ENCODE results near the gene LTBP3. TPM values are rescaled to one million over a fixed set of nuclear protein-coding genes. Genes with fewer than 3 reads are reported as not detected.

LTBP3 gene
- total and polyA plus RNA-seq, 9 of the 15 experiments (the other 6 are each of a cell fraction or from before 2014, with no cell fraction given): 0.06 to 20.5 (median 4.8) TPM

- TF ChIP-seq MNT (conservative IDR thresholded peaks at IDR 0.05) (peak in 1 of 2 experiments; percentile 21; a peak in 1 of 4 replicates), MAFF (IDR thresholded peaks at IDR 0.05; ENCODE audit: low read length) (0 out of 2 replicates have a peak, but pooled peaks have one; percentile 1), TEAD4 (IDR thresholded peaks at IDR 0.05; ENCODE audit: low read length) (peak; percentile 21; the same call in 1 of the 2 replicates), TEAD4 (CRISPR knock-in tag; IDR thresholded peaks at IDR 0.05; ENCODE audit: borderline replicate concordance) (no peak), HNRNPL (IDR thresholded peaks at IDR 0.05; ENCODE audit: low read depth, low read length) (0 out of 2 replicates have a peak, but pooled peaks have one; percentile 52), AFF4 (CRISPR knock-in tag; IDR thresholded peaks at IDR 0.05) (no peak), KDM1A (IDR thresholded peaks at IDR 0.05) (0 out of 4 replicates have a peak, but pooled peaks of 1 of the 2 experiments have one; percentile 6), GTF2E2 (tag; IDR thresholded peaks at IDR 0.05) (no peak), TEAD1 (CRISPR knock-in tag; IDR thresholded peaks at IDR 0.05) (peak in 1 of 2 experiments; percentile 1; a peak in 1 of 4 replicates), GATAD2A (IDR thresholded peaks at IDR 0.05) (no peak), NONO (IDR thresholded peaks at IDR 0.05; ENCODE audit: low read depth in 2 of 2, low read length in 1 of 2) (no peak), ZNF316 (IDR thresholded peaks at IDR 0.05) (no peak), EP400 (IDR thresholded peaks at IDR 0.05) (no peak), RBM22 (IDR thresholded peaks at IDR 0.05; ENCODE audit: low read depth, low read length, poor library complexity, severe bottlenecking) (peak; percentile 75), HDAC1 (IDR thresholded peaks at IDR 0.05) (peak in 1 of 2 experiments; percentile 10; a peak in 1 of 4 replicates), KHSRP (IDR thresholded peaks at IDR 0.05) (0 out of 2 replicates have a peak, but pooled peaks have one; percentile 1)
- TF ChIP-seq, protein P1, sequence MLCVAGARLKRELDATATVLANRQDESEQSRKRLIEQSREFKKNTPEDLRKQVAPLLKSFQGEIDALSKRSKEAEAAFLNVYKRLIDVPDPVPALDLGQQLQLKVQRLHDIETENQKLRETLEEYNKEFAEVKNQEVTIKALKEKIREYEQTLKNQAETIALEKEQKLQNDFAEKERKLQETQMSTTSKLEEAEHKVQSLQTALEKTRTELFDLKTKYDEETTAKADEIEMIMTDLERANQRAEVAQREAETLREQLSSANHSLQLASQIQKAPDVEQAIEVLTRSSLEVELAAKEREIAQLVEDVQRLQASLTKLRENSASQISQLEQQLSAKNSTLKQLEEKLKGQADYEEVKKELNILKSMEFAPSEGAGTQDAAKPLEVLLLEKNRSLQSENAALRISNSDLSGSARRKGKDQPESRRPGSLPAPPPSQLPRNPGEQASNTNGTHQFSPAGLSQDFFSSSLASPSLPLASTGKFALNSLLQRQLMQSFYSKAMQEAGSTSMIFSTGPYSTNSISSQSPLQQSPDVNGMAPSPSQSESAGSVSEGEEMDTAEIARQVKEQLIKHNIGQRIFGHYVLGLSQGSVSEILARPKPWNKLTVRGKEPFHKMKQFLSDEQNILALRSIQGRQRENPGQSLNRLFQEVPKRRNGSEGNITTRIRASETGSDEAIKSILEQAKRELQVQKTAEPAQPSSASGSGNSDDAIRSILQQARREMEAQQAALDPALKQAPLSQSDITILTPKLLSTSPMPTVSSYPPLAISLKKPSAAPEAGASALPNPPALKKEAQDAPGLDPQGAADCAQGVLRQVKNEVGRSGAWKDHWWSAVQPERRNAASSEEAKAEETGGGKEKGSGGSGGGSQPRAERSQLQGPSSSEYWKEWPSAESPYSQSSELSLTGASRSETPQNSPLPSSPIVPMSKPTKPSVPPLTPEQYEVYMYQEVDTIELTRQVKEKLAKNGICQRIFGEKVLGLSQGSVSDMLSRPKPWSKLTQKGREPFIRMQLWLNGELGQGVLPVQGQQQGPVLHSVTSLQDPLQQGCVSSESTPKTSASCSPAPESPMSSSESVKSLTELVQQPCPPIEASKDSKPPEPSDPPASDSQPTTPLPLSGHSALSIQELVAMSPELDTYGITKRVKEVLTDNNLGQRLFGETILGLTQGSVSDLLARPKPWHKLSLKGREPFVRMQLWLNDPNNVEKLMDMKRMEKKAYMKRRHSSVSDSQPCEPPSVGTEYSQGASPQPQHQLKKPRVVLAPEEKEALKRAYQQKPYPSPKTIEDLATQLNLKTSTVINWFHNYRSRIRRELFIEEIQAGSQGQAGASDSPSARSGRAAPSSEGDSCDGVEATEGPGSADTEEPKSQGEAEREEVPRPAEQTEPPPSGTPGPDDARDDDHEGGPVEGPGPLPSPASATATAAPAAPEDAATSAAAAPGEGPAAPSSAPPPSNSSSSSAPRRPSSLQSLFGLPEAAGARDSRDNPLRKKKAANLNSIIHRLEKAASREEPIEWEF (CRISPR knock-in tag; IDR thresholded peaks at IDR 0.05): peak; percentile 31; the same call in 1 of the 2 replicates
Measured at GRCh38 chr11:65501186-65501471, 57.0 kb downstream of the LTBP3 start (continued).
